NCI-H2227 (cell line): ENCODE measurements around the gene KCTD6.

Experiments
- DNase-seq: peaks from one replicate; lab custom pipeline; 2025; ENCODE audit not compliant: unreplicated experiment; lab: John Stamatoyannopoulos, UW

KCTD6 gene

DNA sequence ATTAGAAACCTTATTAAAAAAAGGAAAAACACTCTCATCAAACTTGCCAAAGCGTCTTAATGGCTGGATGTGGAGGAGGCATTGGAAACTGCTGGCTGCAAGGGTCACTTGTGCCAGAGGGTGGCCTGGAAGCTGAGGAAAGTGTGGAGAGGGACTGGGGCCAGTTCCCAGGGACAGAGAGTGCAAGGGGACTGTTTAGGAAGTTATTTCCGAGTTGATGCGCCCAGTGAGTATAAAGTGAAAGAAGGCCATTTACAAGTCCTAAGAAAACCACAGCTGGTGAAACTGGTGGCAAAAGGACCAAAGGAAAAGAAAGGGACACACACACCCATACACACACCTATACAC lies 7.2 kb upstream of the KCTD6 start:
- DNase-seq: no peak

DNA sequence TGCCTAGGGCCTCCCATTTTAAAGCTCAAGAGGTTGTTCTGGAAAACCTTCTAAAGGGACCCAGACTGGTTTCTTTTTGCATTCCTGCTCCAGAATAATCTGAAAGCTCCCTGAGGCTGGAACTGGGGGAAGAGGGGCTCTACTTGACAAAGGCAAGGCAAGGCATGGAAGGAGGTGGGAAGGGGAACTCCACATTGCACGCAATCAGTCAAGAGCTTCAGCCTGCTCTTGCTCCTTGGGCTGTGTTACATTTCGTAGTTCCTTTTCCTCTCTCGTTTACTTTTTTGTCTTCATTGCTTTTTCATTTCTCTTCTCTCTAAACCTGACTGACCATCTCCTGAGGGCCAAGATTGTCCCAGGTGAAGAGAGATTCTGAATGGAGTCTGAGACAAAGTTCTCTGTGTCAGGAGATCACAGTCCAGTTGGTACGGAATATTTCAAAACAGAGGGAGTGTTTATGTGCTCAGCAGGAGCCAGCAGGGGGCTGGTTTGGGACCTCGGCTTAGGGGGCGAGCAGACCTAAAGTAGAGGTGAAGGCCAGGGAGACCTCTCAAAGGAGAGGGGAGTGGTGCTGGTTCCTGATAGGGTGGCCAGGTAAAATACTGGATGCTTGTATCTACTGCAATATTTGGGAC lies 6.0 kb upstream of the KCTD6 start:
- DNase-seq: no peak

DNA sequence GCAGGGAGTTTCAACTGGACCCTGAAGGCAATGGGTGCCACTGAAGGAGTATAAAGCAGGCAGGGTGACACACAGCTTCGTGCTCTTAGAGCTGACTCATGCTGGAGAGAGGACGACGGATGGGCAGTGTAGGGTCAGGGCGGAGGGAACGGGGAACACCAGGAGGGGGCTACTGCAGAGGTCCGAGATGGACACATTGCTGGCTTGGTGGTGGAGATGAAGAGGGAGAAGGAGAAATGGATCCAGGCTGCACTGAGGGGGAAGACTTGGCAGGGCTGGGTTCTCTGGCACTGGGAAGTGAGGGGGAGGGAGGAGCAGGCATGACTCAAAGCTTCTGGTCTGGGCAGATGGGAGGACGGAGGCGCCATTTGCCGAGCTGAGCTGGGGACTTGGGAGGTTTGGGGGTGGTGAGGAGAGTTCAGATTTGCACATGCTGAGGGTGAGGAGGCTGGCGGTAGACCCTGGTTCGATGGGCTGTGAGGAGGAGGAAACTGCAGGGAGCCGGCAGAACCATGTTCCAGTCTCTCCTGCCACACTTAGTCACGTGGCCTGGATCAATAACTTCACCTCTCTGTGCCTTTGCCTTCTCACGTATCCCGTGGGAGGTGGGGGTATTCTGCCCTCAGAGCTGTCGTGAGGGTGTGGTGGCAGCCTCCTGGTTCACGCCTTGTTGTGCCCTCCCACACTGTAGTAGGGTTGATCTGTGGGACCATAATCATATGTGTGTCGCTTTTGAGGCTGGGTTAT lies 4.6 kb upstream of the KCTD6 start:
- DNase-seq: no peak

GRCh38 chr3:58488967-58489366 lies 2.9 kb upstream of the KCTD6 start:
- DNase-seq: no peak

GRCh38 chr3:58490860-58491501 lies 915 bp upstream of the KCTD6 start:
- no peak for DNase-seq

- peak; percentile 18 for DNase-seq
These were observed 604 bp downstream of the KCTD6 start for GRCh38 chr3:58492494-58492905.

DNA sequence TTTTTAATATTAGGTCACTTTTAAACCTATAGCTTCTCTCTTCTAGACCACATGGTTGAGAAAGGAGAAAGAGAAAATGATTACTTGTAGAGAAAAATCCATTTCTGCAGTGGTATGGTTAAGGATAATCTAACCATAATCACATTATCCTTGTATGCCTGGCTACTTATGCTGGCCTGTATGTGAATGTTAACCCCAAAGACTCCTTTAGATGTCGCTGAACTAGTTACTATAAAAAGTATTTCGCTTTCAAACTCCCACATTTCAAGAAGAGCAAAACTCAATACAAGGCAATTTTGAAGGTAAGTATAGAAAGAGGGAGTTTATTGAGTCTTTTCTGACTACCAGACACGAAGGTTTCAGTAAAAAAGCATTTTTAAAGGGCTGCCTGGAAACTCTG lies 2.2 kb downstream of the KCTD6 start:
- no peak for DNase-seq

DNA sequence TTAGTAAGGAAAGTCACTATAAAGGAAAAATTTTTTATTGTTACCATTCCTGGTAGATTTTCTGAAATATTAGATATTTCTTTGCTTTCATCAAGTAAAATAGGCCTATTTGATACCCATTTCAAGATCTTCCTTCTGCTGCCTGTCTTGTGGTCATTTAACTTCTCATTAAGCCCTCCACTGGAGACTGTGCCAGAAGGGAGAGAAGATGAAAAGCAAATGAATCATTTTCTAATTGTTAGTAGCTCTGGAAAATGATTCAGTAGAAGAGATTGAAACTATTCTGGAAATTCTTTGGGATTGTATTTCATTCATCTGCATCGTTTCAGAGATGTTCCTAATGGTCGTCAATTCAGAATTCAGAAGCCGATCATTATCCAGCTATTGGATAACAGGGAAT lies 3.2 kb downstream of the KCTD6 start:
- no peak for DNase-seq

- DNase-seq: no peak
These were observed 4.4 kb downstream of the KCTD6 start for GRCh38 chr3:58496206-58496857.

- DNase-seq: no peak
These were observed 5.2 kb downstream of the KCTD6 start for GRCh38 chr3:58497097-58497496.

GRCh38 chr3:58502872-58503271 lies 11.0 kb downstream of the KCTD6 start:
- DNase-seq: peak; percentile 13

- no peak for DNase-seq
These were observed 15.6 kb downstream of the KCTD6 start for GRCh38 chr3:58507356-58508078.

DNA sequence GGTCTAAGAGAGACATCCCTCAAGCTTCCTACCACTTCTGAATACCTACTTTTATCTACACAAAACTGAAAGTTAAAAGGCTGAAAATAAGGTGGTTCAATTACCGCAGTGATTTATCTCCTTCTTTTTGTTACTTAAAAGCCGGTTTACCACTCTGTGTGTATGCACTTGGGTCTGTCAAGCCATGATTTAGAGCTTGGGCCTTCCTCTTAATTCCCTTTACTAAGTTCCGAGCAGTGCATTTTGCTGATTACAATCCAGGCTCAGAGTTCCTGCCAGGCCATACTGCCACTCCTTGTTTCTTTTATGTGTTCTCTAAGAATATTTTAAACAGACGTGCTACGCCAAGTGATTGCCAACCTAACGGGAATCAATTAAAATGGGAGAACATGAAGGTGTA lies 16.5 kb downstream of the KCTD6 start:
- peak; percentile 41 for DNase-seq

DNA sequence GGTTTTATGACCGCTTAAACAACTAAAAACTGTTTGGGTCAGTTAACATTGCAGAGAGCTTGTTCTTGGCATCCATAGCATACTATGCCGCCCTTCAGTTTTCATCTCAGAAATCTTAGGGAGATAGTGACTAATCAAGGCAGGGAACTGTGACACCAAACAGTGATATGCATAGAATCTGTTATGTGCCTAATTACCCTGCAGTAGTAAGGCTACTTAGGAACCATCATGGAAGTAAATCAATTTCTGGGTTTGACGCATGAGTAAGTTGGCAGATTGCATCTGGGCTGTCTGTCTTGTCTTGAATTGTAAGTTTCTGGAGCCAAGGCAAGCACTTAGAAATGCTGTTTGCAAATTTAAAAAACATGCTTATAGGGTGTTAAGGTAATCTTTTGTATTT lies 22.5 kb downstream of the KCTD6 start:
- no peak for DNase-seq

DNA sequence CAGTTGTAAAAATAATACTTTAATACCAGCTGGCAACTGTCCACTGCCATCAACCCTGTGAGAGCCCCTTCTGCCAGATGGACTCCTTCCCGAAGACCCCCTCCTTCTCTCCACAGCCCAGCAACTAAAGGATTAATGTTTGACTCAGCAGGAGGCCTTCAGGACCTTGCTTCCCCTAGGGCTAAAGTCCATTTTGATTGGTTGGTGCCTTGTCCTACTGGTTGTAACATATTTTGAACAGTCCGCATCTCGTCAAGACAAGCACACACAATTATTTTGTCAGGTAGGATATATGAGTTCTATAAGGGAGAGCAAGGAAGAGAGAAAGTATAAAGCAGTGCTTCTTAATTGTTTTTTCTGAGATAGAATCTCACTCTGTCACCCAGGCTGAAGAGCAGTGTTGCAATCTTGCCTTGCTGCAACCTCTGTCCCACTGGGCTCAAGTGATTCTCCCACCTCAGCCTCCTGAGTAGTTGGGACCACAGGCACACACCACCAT lies 26.4 kb downstream of the KCTD6 start:
- DNase-seq: peak; percentile 29

DNA sequence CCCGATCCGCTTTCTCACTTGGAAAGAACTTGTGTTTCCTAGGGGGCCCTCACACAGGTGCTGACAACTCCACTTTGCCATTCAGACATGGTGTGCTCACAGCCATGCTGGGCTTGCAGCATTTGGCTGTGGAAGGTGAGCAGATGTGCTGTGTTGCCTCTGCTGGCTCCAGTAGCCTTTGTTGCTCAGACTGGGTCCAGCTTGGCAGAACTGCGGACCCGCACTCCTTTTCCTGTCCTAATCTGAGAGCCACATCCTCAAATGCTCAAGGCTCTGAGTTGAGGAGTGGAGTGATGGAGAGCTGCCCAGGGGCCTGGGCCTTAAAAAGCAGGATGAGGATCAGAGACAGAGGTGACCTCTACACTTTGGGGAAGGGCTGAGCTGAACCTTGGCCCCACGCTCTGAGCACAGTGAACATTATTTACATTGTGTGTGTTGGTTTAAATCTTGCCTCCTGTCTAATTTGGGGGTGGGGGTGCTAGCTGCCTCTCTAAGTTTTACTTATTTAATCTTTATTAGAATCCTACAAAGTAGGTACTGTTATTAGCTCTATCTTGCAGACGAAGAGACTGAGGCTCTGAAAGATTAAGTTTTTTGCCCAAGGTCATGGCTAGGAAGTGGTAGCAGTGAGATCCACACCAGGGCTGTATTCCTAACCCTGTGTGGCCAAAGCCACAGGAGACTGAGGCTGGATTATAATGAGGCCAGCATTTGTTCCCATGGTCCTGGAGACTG lies 27.9 kb downstream of the KCTD6 start:
- no peak for DNase-seq

DNA sequence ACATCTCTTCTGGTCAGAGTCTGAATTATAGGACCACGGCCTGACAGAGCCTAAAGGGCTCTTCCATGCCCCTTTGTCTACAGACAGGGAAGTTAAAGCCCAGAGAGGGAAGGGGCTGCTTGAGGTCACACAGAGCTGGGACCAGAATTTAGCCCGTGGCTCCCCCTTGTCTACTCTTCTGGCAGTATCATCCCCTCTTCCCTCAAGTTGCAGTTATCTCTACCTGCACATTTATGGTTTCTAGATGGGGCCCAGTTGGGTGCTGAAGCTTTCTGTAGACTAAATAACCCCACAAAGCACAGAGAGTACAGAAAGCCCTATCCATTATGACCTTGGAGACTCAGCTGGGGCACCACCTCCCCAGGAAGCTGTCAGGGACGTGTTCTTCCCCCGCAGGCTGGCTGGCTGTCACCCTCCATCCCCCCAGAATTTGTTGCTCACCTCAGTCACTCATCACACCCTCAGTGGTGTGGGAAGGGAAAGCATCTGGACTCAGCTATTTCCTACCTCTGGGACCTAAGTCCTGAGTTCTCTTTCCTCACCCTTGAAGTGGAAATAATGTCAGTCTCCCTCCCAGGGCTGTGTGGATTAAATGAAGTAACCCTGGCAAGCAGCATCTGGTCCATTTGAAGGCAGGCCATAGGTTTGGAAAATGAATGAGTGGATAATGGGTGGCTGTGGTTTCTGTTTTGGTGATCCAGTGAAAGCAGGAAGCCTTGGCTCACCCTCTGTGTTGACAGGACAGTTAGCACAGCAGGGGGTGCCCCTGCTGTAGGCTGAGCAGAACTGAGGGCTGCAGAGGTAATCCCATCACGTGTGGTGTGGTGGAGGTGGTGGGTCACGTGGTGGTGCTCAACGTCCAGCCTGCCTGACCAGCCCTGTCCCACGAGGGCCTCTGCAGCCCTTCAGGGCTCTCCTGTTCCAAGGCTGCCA lies 28.8 kb downstream of the KCTD6 start:
- DNase-seq: peak; percentile 6

DNA sequence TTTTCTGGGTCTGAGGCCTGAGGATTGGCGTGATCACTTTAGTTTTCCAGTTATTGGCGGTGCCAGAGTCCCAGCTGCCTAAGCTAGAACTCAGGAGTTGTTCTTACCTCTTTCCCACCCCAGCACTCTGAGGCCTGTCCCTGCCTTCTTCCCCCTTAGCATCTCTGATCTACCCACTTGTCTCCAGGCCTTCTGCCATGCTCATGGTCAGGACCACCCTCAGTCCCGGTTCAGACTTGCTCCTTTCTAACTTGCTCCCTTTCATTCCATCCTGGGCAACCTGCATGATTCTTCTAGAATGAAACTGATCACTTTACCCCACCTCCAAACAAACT lies 29.4 kb downstream of the KCTD6 start:
- no peak for DNase-seq

DNA sequence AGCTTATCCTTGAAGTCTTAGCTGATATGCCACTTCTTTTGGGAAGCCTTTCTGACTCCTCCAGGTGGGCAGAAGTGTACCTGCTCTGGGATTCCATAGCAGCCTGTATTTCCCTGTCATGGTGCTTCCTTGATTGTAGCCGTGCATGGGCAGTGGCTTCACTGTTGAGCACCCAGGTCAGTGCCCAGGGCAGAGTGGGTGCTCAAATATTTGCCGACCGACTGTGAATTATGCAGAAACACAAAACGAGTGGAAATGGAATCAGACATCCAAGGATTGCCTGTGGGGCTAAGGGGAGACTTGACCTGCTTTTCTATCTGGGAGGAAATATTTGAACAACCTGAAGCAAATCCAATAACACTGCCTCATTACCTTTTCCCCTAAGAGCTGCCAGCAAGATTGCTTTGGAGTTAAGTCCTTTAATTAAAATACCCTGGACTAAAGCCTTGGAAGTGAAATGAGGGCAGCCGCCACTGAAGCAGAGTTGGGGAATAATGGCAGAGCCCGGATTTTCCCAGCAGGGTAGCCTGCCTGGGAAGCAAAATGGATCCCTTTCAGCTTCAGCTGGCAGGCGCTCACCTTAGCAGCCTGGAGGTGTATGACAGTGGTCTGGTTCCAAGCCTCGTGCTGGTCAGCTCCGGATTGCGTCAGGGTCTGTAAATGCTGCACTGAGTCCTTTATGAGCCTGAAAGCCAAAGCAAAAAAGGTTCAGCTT lies 30.2 kb downstream of the KCTD6 start:
- no peak for DNase-seq
